HL-60 (cell line): ENCODE measurements around the gene BICDL2.

ENCODE experiments used
- GABPA ChIP-seq: IDR thresholded peaks from 2 replicates; pipeline ENCODE4 v1.6.1; 2012; ENCODE audit warnings: low read depth
- POLR2AphosphoS5 ChIP-seq: IDR thresholded peaks from 2 replicates; pipeline ENCODE4 v1.6.1; 2012; ENCODE audit warnings: low read depth
- SPI1 ChIP-seq: IDR thresholded peaks from 2 replicates; pipeline ENCODE4 v1.6.1; 2012; ENCODE audit warnings: low read depth, mild to moderate bottlenecking, borderline replicate concordance
- TF ChIP-seq, protein P1 (sequence below): IDR thresholded peaks from one replicate; pipeline ENCODE4 v1.5.1; 2011; ENCODE audit warnings: low read length, control low read depth, inconsistent platforms; ENCODE audit not compliant: insufficient read depth
- TF ChIP-seq, protein P2 (sequence below): IDR thresholded peaks from 2 replicates; pipeline ENCODE4 v1.6.1; 2012; ENCODE audit warnings: low read depth; ENCODE audit not compliant: insufficient replicate concordance

DNA sequence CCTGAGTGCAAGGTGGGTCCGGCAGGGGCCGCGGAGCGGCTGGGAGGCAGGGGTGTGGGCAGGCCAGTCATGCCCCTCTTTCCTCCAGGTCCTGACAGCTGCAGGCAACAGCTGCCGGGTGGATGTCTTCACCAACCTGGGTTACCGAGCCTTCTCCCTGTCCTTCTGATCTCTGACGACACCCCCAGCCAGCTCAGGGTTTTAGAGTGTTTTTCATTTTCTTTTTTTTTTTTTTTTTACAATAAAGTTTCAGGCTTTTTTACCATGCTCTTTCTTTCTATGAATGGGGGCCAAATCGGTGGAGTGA, 9.3 kb downstream of the BICDL2 start:
- TF ChIP-seq, protein P1, sequence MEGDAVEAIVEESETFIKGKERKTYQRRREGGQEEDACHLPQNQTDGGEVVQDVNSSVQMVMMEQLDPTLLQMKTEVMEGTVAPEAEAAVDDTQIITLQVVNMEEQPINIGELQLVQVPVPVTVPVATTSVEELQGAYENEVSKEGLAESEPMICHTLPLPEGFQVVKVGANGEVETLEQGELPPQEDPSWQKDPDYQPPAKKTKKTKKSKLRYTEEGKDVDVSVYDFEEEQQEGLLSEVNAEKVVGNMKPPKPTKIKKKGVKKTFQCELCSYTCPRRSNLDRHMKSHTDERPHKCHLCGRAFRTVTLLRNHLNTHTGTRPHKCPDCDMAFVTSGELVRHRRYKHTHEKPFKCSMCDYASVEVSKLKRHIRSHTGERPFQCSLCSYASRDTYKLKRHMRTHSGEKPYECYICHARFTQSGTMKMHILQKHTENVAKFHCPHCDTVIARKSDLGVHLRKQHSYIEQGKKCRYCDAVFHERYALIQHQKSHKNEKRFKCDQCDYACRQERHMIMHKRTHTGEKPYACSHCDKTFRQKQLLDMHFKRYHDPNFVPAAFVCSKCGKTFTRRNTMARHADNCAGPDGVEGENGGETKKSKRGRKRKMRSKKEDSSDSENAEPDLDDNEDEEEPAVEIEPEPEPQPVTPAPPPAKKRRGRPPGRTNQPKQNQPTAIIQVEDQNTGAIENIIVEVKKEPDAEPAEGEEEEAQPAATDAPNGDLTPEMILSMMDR: no peak
- TF ChIP-seq POLR2AphosphoS5 (no peak), SPI1 (no peak), GABPA (no peak)
- TF ChIP-seq, protein P2, sequence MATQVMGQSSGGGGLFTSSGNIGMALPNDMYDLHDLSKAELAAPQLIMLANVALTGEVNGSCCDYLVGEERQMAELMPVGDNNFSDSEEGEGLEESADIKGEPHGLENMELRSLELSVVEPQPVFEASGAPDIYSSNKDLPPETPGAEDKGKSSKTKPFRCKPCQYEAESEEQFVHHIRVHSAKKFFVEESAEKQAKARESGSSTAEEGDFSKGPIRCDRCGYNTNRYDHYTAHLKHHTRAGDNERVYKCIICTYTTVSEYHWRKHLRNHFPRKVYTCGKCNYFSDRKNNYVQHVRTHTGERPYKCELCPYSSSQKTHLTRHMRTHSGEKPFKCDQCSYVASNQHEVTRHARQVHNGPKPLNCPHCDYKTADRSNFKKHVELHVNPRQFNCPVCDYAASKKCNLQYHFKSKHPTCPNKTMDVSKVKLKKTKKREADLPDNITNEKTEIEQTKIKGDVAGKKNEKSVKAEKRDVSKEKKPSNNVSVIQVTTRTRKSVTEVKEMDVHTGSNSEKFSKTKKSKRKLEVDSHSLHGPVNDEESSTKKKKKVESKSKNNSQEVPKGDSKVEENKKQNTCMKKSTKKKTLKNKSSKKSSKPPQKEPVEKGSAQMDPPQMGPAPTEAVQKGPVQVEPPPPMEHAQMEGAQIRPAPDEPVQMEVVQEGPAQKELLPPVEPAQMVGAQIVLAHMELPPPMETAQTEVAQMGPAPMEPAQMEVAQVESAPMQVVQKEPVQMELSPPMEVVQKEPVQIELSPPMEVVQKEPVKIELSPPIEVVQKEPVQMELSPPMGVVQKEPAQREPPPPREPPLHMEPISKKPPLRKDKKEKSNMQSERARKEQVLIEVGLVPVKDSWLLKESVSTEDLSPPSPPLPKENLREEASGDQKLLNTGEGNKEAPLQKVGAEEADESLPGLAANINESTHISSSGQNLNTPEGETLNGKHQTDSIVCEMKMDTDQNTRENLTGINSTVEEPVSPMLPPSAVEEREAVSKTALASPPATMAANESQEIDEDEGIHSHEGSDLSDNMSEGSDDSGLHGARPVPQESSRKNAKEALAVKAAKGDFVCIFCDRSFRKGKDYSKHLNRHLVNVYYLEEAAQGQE: no peak
